ENCODE data around the gene PSMD14.

DNA sequence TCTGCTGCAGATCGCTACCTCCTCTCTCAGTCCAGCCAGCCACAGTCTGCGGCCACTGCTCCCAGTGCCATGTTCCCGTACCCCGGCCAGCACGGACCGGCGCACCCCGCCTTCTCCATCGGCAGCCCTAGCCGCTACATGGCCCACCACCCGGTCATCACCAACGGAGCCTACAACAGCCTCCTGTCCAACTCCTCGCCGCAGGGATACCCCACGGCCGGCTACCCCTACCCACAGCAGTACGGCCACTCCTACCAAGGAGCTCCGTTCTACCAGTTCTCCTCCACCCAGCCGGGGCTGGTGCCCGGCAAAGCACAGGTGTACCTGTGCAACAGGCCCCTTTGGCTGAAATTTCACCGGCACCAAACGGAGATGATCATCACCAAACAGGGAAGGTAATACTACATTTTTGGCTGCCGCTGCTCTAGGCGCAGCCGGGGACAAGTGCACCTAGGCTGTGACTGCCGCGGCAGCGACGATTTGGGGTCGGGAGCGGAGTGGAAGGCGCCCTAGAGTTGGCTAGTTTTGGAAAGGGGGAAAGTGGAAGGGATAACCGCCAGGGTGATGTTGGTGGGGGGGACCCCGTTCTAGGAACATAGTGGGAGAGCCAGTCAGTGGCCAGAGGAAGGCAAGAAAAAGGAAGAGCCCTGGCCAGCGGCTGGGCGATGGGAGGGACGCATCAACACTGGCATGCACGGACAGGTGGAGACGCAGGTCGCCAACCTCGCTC lies 108.6 kb downstream of the PSMD14 start:
- no peak for TF ChIP-seq CTCF (conservative IDR thresholded peaks at IDR 0.05 in 1 of 2, IDR thresholded peaks at IDR 0.05 in 1 of 2; ENCODE audit: low read depth in 1 of 2, low read length in 2 of 2)
- peak; percentile 94 for TF ChIP-seq EZH2 (IDR thresholded peaks at IDR 0.05; ENCODE audit: low read length, missing control alignments)

Data from fibroblast of lung (primary cell).